ENCODE results near the gene PNPLA2. TPM values are rescaled to one million over a fixed set of nuclear protein-coding genes. Genes with fewer than 3 reads are reported as not detected.

The PNPLA2 gene
- total and polyA plus RNA-seq, 2 donors = 10.5 to 83.6 TPM

GRCh38 chr11:831961-832528 is 13.3 kb downstream of the PNPLA2 start:
- no peak for DNase-seq (ENCODE audit: low read depth in 6 of 9, low spot score in 9 of 9)
- Histone ChIP-seq H3K4me1 (ENCODE audit: control insufficient read depth in 2 of 2, insufficient read depth in 2 of 2, low read length in 2 of 2) (peaks cover 14 to 60% of the 10 kb centered on the region in 2 donors), H3K36me3 (ENCODE audit: control insufficient read depth in 2 of 2, insufficient read depth in 2 of 2, low read length in 1 of 2) (no peaks in the 10 kb centered on the region), H3K4me3 (ENCODE audit: low read length in 2 of 2) (no peak overlapping the region), H3K27ac (ENCODE audit: low read depth in 1 of 2, low read length in 1 of 2) (no peak overlapping the region), H3K27me3 (ENCODE audit: control insufficient read depth in 2 of 2, insufficient read depth in 1 of 2, low read length in 1 of 2) (peaks cover 75 to 88% of the 10 kb centered on the region in 2 donors), H3K9me3 (ENCODE audit: control insufficient read depth in 2 of 2, insufficient read depth in 1 of 2, low read length in 1 of 2) (peaks cover 6 to 35% of the 10 kb centered on the region in 2 donors)
- WGBS = 84% methylated on average over 23 of the region's 23 CpGs

- Histone ChIP-seq H3K27me3 (ENCODE audit: control insufficient read depth in 2 of 2, insufficient read depth in 1 of 2, low read length in 1 of 2) (peaks cover 69 to 83% of the 10 kb centered on the region in 2 donors), H3K36me3 (ENCODE audit: control insufficient read depth in 2 of 2, insufficient read depth in 2 of 2, low read length in 1 of 2) (peaks cover 0 to 5% of the 10 kb centered on the region in 2 donors), H3K4me1 (ENCODE audit: control insufficient read depth in 2 of 2, insufficient read depth in 2 of 2, low read length in 2 of 2) (peaks cover 12 to 56% of the 10 kb centered on the region in 2 donors), H3K9me3 (ENCODE audit: control insufficient read depth in 2 of 2, insufficient read depth in 1 of 2, low read length in 1 of 2) (peaks cover 6 to 35% of the 10 kb centered on the region in 2 donors), H3K27ac (ENCODE audit: low read depth in 1 of 2, low read length in 1 of 2) (no peak within 1 kb of the TSS), H3K4me3 (ENCODE audit: low read length in 2 of 2) (peak within 1 kb of the TSS; percentile 16 to 52)
- 5% methylated on average over 62 of the region's 67 CpGs for WGBS
- no peak for DNase-seq (ENCODE audit: low read depth in 6 of 9, low spot score in 9 of 9)
These were observed 13.9 kb downstream of the PNPLA2 start, which contains the start of gene CD151 for GRCh38 chr11:832529-833113. Gene CD151, plus strand, starts transcription at chr11:832952. Its CDS starts 3,118 bp downstream, at chr11:836070.

GRCh38 chr11:833114-833791 is 14.5 kb downstream of the PNPLA2 start:
- peaks cover 12 to 50% of the 10 kb centered on the region in 2 donors for H3K4me1 ChIP-seq (ENCODE audit: control insufficient read depth in 2 of 2, insufficient read depth in 2 of 2, low read length in 2 of 2)
- no peak for DNase-seq (ENCODE audit: low read depth in 6 of 9, low spot score in 9 of 9)
- H3K9me3 ChIP-seq (ENCODE audit: control insufficient read depth in 2 of 2, insufficient read depth in 1 of 2, low read length in 1 of 2) = peaks cover 6 to 35% of the 10 kb centered on the region in 2 donors
- 4% methylated on average over 52 of the region's 55 CpGs for WGBS
- H3K36me3 ChIP-seq (ENCODE audit: control insufficient read depth in 2 of 2, insufficient read depth in 2 of 2, low read length in 1 of 2) = peaks cover 2 to 10% of the 10 kb centered on the region in 2 donors
- peak overlapping the region; percentile 16 to 52 for H3K4me3 ChIP-seq (ENCODE audit: low read length in 2 of 2)
- H3K27ac ChIP-seq (ENCODE audit: low read depth in 1 of 2, low read length in 1 of 2) = no peak overlapping the region
- H3K27me3 ChIP-seq (ENCODE audit: control insufficient read depth in 2 of 2, insufficient read depth in 1 of 2, low read length in 1 of 2) = peaks cover 63 to 76% of the 10 kb centered on the region in 2 donors

GRCh38 chr11:833849-834311 is 15.2 kb downstream of the PNPLA2 start:
- H3K36me3 ChIP-seq (ENCODE audit: control insufficient read depth in 2 of 2, insufficient read depth in 2 of 2, low read length in 1 of 2) = peaks cover 7 to 16% of the 10 kb centered on the region in 2 donors
- H3K4me1 ChIP-seq (ENCODE audit: control insufficient read depth in 2 of 2, insufficient read depth in 2 of 2, low read length in 2 of 2) = peaks cover 12 to 44% of the 10 kb centered on the region in 2 donors
- peak overlapping the region in 1 of 2 donors; percentile 52 for H3K4me3 ChIP-seq (ENCODE audit: low read length in 2 of 2)
- no peak overlapping the region for H3K27ac ChIP-seq (ENCODE audit: low read depth in 1 of 2, low read length in 1 of 2)
- 83% methylated on average over 9 of the region's 9 CpGs for WGBS
- DNase-seq (ENCODE audit: low read depth in 6 of 9, low spot score in 9 of 9) = no peak
- H3K27me3 ChIP-seq (ENCODE audit: control insufficient read depth in 2 of 2, insufficient read depth in 1 of 2, low read length in 1 of 2) = peaks cover 57 to 70% of the 10 kb centered on the region in 2 donors
- H3K9me3 ChIP-seq (ENCODE audit: control insufficient read depth in 2 of 2, insufficient read depth in 1 of 2, low read length in 1 of 2) = peaks cover 6 to 33% of the 10 kb centered on the region in 2 donors

- peaks cover 50 to 62% of the 10 kb centered on the region in 2 donors for H3K27me3 ChIP-seq (ENCODE audit: control insufficient read depth in 2 of 2, insufficient read depth in 1 of 2, low read length in 1 of 2)
- H3K27ac ChIP-seq (ENCODE audit: low read depth in 1 of 2, low read length in 1 of 2) = no peak overlapping the region
These were observed 15.9 kb downstream of the PNPLA2 start for GRCh38 chr11:834371-835316.

GRCh38 chr11:836274-836673 is 17.6 kb downstream of the PNPLA2 start:
- H3K4me3 ChIP-seq (ENCODE audit: low read length in 2 of 2) = no peak overlapping the region
- peaks cover 1 to 11% of the 10 kb centered on the region in 2 donors for H3K9me3 ChIP-seq (ENCODE audit: control insufficient read depth in 2 of 2, insufficient read depth in 1 of 2, low read length in 1 of 2)
- H3K27me3 ChIP-seq (ENCODE audit: control insufficient read depth in 2 of 2, insufficient read depth in 1 of 2, low read length in 1 of 2) = peaks cover 33 to 46% of the 10 kb centered on the region in 2 donors
- 97% methylated on average over 14 of the region's 14 CpGs for WGBS
- peaks cover 12 to 28% of the 10 kb centered on the region in 2 donors for H3K4me1 ChIP-seq (ENCODE audit: control insufficient read depth in 2 of 2, insufficient read depth in 2 of 2, low read length in 2 of 2)
- peaks cover 21 to 31% of the 10 kb centered on the region in 2 donors for H3K36me3 ChIP-seq (ENCODE audit: control insufficient read depth in 2 of 2, insufficient read depth in 2 of 2, low read length in 1 of 2)
- DNase-seq (ENCODE audit: low read depth in 6 of 9, low spot score in 9 of 9) = no peak
- no peak overlapping the region for H3K27ac ChIP-seq (ENCODE audit: low read depth in 1 of 2, low read length in 1 of 2)

More at GRCh38 chr11:834371-835316, 15.9 kb downstream of the PNPLA2 start:
- Histone ChIP-seq H3K36me3 (ENCODE audit: control insufficient read depth in 2 of 2, insufficient read depth in 2 of 2, low read length in 1 of 2) (peaks cover 15 to 24% of the 10 kb centered on the region in 2 donors), H3K4me1 (ENCODE audit: control insufficient read depth in 2 of 2, insufficient read depth in 2 of 2, low read length in 2 of 2) (peaks cover 12 to 36% of the 10 kb centered on the region in 2 donors), H3K4me3 (ENCODE audit: low read length in 2 of 2) (no peak overlapping the region), H3K9me3 (ENCODE audit: control insufficient read depth in 2 of 2, insufficient read depth in 1 of 2, low read length in 1 of 2) (peaks cover 6 to 25% of the 10 kb centered on the region in 2 donors)
- no peak for DNase-seq (ENCODE audit: low read depth in 6 of 9, low spot score in 9 of 9)
- 45% methylated on average over 31 of the region's 31 CpGs for WGBS

- peaks cover 21 to 31% of the 10 kb centered on the region in 2 donors for H3K36me3 ChIP-seq (ENCODE audit: control insufficient read depth in 2 of 2, insufficient read depth in 2 of 2, low read length in 1 of 2)
- peaks cover 29 to 42% of the 10 kb centered on the region in 2 donors for H3K27me3 ChIP-seq (ENCODE audit: control insufficient read depth in 2 of 2, insufficient read depth in 1 of 2, low read length in 1 of 2)
- no peak for DNase-seq (ENCODE audit: low read depth in 6 of 9, low spot score in 9 of 9)
- peaks cover 13 to 28% of the 10 kb centered on the region in 2 donors for H3K4me1 ChIP-seq (ENCODE audit: control insufficient read depth in 2 of 2, insufficient read depth in 2 of 2, low read length in 2 of 2)
- no peak overlapping the region for H3K27ac ChIP-seq (ENCODE audit: low read depth in 1 of 2, low read length in 1 of 2)
- H3K9me3 ChIP-seq (ENCODE audit: control insufficient read depth in 2 of 2, insufficient read depth in 1 of 2, low read length in 1 of 2) = peaks cover 0 to 7% of the 10 kb centered on the region in 2 donors
- no peak overlapping the region for H3K4me3 ChIP-seq (ENCODE audit: low read length in 2 of 2)
- WGBS = 97% methylated on average over 9 of the region's 9 CpGs
These were observed 18.0 kb downstream of the PNPLA2 start for GRCh38 chr11:836700-837099.

- peaks cover 13 to 23% of the 10 kb centered on the region in 2 donors for H3K4me1 ChIP-seq (ENCODE audit: control insufficient read depth in 2 of 2, insufficient read depth in 2 of 2, low read length in 2 of 2)
These were observed 18.7 kb downstream of the PNPLA2 start for GRCh38 chr11:837189-837989.

More at GRCh38 chr11:837189-837989, 18.7 kb downstream of the PNPLA2 start:
- H3K27ac ChIP-seq (ENCODE audit: low read depth in 1 of 2, low read length in 1 of 2) = no peak overlapping the region
- WGBS = 98% methylated on average over 22 of the region's 22 CpGs
- H3K27me3 ChIP-seq (ENCODE audit: control insufficient read depth in 2 of 2, insufficient read depth in 1 of 2, low read length in 1 of 2) = peaks cover 22 to 35% of the 10 kb centered on the region in 2 donors
- peaks cover 21 to 31% of the 10 kb centered on the region in 2 donors for H3K36me3 ChIP-seq (ENCODE audit: control insufficient read depth in 2 of 2, insufficient read depth in 2 of 2, low read length in 1 of 2)
- no peak overlapping the region for H3K4me3 ChIP-seq (ENCODE audit: low read length in 2 of 2)
- peaks cover 0 to under 1% of the 10 kb centered on the region in 2 donors for H3K9me3 ChIP-seq (ENCODE audit: control insufficient read depth in 2 of 2, insufficient read depth in 1 of 2, low read length in 1 of 2)
- no peak for DNase-seq (ENCODE audit: low read depth in 6 of 9, low spot score in 9 of 9)

Measured in thymus (tissue), 11 donors.